NCI-H2081 (cell line): ENCODE data around the gene PLEKHA7.
A peak's percentile ranks its signal among the peaks of the same experiment; 100 is the strongest.

Experiments
- DNase-seq, 2 experiments: peaks; one replicate each; lab custom pipeline; 2025; lab: John Stamatoyannopoulos, UW

Gene PLEKHA7

DNA sequence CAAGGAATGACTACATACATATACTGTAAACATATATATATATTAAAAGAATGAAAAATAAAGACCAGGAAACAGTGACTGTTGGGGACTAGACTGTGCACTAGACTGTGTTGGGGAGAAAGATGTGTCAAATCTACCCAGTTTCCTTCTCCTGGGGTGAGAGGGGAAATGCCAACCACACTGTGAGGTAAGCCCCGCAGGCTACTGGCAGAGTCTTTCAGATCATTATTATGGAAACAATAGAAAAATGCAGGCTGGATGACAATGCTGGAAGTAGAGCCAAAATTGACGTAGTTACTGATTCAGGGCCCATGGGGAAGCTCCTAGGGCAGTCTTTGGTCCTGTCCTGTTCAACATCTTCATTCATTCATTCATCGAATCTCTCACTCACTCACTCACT lies 174.4 kb downstream of the PLEKHA7 start:
- no peak for DNase-seq

DNA sequence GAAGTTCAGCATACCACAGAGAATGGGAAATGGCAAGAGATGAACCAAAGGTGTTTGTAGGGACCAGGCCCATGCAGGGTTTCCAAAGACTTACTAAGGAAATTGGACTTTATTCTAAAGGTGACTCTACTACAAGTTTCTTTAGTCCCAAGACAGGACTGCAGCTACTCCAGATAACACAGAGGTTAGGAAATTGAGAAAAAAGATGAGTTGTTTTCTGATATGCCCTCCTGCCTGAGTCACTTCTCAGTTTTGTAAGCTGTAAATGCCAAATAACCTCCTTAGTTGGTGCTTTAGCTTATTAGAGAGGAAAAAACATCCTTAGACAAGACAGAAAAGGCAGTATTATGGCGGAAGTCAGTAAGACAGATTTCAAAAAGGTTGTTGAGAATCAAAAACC lies 179.8 kb downstream of the PLEKHA7 start:
- no peak for DNase-seq

DNA sequence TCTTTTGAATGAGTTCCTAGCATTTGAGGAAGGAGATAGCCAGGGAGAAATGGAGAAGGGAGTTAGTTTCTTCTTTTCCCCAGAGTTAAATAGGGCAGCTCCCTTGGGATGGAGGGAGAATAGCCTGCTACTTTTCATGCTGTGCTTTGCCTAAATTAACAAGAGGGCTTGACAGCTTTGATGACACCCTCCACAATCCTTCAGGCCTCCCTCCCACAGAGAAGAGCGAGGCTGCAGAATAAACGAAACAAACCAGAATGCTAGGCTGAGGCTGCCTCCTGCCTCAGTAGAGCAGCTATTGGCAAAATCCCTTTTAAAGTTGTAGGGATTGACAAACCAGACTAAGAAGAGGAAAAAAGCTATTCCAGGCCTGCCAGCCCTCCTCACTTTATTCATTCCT lies 181.2 kb downstream of the PLEKHA7 start:
- no peak for DNase-seq

DNA sequence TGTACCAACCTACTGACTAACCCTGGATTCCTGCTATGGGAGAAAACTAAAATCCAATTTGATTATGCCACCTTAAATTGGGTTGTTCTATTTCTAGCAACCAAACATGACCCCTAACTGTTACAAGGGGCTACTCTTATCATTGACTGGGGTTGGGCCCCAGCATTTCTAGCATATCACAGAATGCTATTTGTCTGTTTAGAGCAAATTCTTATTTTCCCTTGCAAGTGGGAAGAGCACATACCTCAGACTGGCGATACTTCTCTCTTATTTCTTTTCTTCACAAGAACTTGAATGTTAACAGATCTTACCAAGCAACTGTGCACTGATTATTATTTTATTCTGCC lies 182.0 kb downstream of the PLEKHA7 start:
- DNase-seq, result no peak

DNA sequence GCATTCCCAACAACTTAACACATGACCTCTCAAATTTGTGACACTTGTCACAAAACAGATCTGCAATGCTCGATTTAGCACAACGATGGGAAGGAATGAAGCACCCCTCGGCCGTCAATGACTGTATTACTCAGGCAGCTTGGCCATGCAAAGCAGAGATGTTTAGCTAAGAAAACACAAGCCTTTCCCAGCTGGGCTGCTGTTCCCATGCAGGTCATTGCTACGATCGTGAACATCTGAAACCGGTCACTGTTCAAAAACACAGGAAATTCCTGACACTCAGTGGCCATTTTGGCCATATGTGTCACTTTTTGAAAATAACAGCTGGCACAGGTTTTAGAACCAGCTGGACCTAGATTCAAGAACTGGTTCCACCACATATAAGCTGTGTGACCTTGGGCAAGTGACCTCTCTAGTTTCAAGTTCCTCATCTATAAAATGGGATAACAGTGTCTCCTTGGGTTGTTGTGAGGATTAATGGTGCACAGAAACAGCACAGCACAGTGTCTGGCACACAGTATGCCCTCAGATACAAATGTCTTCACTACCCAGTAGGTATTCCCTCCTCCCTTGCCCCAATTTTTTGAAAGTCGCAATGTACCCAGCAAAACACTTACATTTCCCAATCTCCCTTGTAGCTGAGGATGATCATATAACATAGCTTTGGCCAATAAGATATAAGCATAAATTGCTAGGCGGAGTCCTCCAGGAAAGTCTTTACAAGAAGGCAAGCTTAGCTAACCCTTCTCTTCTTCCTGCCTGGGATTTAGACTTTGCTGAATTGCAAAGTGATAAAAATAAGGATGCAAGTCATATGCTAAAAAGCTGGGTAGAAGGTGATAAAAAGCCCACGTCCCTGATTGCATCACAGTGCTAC lies 182.7 kb downstream of the PLEKHA7 start:
- no peak for DNase-seq

DNA sequence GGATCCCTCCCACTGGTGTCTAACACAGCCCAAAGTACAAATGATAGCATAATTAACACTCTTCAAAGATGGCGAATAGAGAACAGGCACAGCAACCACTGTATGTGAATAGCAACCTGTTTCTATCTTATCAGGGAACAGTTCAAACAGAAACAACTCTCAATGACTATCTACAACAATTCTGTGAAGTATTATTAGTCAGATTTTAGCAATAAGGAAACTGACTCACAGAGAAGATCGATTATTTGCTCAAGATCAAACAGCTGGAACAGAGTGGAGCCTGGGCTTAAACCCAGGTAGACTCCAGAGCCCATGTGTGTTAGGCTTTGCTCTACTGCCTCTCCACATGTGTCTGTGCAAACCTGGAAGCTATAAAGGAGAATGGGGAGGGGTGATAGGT lies 187.1 kb downstream of the PLEKHA7 start:
- DNase-seq, result no peak

DNA sequence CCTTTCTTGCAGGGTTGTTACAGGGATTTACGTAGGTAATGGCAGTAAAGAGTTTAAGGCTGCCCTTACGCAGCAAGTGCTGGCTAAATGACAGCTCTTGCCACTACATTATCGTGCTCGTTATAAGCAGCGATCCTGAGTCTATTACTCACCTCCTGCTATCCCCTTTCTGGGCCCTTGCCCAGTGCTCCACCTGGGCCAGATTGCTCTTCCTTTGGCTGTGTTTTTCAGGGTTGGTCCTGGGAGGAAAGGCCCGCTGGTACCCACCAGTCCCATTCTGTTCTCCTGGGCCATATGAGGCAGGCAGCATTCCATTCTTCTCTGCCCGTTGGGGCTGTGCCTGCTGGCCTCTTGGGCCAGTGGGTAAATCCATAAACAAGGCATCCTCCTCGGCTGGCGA lies 188.2 kb downstream of the PLEKHA7 start:
- no peak for DNase-seq

DNA sequence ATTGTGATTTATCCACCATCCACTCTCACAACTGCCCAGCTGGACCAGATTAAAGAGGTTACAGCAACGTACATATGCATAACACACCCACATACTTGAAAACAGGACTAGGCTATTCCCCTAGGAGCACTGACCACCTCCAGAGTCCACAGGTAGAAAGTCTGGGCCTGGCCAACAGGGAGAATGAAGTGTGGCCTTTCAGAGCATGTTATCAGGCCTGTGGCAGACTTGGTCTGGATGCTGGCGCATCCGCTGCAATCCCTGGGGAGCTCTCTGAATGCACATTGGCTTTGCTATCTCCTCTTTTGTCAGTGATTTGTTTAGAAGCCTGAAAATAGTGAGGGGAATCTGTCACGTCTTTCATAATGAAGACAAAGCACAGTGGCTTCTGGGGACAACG lies 189.1 kb downstream of the PLEKHA7 start:
- no peak for DNase-seq

DNA sequence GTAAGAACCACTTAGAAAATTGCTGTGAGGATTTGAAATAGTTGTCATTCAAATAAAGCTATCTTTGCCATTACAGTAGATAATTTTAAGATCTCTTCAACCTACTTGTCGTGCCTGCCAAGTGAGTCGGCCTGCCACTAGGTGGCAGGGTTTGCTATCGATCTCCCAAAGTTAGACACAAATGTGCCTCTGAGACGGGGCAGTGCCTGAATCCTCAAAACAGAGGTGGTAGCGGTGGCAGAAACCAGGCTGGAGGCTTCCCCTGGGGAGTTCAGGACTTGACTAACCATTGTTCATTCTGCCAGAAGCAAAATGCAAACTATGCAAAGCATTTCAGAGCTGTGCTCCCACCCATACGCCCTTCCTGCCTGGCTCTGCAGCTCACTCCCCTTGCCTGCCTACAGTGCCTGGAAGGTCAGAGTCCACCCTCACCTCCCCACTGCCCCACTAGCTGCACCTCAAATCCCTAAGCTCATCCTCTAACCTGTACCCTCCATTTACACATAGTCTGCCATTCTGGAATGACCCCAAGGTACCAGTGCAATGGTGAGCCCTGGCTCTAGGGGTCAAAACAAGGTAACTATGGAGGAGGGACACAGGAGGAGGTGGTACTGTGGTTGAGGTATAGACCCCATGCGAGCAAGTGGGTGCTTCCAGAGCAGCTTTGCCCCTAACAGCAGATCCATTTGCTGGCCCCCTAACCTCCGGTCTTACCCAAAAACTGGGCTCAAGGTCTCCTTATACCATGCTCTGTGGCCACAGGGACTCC lies 193.7 kb downstream of the PLEKHA7 start:
- DNase-seq, result peak; percentile 64 to 83

DNA sequence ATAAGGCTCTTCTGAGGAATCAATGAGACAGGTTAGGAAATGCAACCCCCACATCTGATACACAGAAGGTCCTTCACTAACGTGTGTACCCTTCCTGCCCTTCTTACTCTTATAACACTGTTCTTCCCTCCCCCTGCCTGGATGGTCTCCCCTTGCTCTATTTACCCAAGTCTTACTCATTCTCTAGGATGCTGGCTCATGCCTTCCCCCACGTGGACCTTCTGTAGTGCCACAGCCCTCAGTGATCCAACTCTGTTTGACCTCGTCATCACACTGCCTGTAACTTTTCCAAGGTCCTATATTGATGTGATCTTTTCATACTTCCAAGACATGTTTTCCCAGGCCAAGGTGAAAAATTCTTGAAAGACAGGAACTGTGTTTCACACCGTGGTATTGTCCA lies 195.9 kb downstream of the PLEKHA7 start:
- no peak for DNase-seq

DNA sequence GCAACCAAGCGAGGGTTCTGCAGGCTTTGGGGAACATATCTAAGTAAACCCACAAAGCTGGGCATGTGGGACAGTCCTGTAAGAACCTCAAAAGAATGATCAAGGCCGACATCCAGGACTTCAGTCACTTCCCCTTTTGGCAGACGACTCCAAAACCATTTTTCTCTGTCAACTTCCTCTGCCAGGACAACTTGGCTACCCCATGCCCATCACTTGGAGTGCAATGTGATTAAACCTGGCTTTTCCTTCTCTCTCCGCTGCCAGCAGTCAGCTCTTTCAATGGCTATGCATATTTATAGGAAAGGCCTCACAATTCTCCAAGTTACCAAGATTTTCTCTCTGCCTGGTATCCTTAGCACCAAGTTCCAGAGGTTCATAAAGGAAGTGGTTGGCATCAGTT lies 196.9 kb downstream of the PLEKHA7 start:
- DNase-seq, result no peak

DNA sequence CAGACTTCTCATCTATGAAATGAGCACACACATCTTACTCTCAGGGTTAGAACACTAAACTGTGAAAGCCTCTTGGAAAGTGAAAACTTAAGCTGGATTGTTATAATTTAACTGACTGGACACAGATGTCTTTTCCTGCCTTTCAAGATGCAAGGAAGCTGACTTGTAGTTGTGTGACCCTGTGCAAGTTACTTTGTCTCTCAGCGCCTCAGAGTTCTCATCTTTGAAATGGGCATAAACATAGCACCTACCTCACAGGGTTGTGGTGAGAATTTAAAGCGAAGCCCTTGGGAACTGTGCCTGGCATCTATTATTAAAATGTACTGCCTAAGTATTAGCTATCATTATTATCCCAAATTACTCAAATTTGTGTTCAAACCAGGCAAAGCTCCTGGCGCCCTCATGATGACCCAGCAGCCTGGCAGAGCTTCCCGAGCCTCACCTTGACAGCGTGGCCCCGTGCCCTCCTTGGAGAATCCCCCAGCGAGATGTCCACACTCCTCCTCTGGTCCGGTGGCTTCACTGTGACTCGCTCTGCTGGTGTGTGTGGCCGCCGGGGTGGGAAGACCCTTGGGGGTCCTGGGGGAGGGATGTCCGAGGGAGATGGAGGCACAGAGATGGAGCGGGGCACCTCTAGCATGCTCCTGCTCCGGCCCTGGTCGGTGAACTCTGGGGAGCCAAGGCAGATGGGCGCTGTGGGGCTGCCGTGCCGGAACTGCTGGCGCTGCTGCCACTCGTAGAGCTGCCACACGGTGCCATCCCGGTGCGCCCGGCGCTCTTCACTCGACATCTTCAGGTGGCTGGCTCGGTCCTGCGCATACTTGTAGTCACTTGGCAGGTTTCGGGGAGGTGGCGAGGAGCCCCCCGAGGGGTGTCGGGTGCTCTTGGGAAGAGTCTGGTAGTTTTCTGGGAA lies 197.6 kb downstream of the PLEKHA7 start:
- DNase-seq, result no peak

DNA sequence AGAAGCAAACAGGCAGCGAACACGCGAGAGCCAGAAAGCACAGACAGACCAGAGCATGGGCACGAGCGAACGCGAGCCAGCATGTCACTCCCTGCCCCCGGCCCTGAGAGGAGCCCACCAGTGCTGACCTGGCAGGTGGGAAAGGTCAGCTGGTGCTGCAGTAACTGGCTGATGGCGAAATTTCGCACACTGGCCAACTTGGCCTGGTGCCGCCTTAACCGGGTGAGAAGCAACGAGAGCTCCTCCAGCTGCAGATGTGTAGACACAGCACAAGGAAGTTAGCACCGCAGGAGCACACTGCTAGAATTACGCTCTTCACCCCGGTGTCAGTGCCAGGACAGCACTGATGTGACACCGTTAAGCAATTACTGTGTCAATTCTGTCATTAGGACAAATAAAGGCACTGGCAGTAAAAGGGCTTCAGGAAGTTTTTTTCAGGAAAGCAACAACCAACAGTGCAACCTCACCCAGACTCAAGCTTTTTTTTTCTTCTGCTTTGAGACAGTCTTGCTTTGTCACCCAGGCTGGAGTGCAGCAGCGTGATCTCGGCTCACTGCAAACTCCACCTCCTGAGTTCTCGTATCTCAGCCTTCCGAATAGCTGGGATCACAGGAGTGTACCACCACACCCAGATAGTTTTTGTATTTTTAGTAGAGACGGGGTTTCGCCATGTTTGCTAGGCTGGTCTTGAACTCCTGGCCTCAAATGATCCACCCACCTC lies 199.0 kb downstream of the PLEKHA7 start:
- DNase-seq, result peak; percentile 44 to 90

DNA sequence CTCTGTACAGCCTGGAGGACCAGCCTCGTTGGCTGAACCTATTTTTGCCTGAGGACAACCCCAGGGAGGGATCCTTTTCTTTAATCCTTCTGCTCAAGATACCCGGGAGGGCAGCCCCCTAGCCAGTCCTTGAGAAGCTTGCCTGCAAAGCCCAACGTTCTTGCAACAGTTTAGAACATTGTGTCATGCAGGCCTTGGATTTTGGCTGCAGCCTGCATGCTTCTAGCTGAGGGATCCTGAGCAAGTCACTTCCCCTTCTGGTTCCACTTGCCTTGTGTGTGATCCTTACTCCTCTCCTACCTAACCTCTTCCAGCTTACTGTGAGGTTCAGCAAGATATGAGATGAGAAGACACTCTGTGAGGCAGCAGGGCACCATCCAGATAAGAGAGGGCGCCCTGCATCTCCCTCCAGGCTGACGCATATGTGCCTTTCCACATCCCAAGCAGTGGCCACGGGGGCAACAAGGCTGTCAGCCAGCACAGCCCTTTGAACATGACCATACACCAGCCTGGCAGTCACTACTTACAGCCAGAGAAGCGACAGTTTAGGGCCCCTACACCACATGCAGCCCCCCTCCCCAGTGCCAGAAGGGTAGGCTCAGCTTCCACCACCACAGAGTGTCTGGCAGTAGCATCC lies 199.7 kb downstream of the PLEKHA7 start:
- DNase-seq, result no peak

DNA sequence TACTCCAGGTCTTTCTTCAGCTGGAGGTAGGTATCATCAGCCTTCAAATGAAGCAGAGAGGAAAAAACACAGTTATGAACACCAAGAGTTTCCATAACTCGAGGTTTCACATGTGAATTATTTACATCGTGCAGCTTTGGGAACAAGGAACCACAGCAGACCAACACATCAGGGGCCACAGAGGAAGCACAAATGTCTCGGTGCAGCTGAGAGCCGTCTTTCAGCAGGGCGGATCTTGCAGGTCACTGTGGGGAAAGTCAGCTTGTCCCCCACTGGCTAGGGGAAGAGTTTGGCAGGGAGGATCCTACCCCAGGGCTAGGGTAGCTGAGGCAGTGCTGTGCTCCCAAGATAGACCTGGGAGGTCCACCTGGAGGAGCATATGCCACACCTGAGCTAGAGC lies 201.1 kb downstream of the PLEKHA7 start:
- DNase-seq, result no peak

DNA sequence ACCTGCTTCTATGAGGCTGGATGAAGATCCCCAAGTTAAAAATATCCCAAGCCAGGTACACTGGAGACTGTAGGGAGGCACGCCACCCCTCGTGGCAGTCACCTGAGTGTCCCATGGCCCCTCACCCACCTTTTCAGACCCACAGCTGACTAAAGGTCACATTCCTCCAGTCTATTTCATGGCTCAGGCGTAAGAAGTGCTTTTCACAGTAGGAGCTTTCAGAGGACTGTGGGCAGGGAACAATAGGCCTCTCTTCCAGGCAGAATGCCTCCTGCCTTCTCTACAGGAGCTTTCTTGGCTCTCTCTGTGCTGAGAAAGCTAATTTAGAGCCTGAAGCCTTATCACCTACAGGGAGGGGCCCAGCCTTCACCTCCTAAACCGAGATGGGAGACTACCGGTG lies 201.9 kb downstream of the PLEKHA7 start:
- DNase-seq, result no peak

DNA sequence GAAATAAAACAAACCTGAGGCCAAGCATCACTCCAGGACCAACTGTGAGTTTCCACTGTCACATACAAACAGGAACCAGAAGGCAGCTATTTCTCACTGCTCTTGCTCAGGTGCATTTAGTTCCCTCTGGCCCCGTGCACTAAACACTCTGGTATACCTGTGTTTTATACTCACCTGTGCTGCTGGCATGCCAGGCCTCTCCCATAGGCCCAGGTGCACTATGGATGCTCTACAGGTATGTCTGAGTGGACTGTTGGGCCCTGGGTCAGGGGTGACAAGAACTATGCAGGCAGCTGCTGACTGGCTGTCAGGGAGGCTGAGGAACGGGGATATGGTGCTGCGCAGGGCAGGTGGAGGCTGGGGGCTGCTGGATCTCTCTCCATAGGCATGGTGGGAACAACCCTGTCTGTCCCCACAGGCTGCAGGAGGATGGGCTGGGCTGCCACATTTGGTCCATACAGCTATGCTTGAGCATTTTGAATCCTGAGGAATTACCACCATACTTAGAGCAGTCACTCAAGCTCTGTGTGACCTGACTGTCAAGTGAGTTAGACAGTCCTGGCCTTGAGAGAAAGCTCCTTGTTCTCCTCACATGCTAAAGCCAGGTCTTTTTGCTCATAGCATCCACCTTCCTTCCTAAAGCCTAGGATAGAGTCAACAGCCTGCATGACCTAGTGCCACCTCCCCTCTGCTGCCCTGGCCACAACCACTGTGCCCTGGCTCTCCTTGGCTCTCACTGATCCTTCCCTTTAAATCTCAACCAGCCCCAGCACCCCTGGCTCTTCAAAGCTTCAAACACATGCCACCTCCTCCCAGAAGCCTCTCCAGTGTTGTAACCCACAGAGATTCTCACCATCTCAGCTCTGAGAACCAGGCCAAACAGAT lies 202.8 kb downstream of the PLEKHA7 start:
- DNase-seq, result no peak

DNA sequence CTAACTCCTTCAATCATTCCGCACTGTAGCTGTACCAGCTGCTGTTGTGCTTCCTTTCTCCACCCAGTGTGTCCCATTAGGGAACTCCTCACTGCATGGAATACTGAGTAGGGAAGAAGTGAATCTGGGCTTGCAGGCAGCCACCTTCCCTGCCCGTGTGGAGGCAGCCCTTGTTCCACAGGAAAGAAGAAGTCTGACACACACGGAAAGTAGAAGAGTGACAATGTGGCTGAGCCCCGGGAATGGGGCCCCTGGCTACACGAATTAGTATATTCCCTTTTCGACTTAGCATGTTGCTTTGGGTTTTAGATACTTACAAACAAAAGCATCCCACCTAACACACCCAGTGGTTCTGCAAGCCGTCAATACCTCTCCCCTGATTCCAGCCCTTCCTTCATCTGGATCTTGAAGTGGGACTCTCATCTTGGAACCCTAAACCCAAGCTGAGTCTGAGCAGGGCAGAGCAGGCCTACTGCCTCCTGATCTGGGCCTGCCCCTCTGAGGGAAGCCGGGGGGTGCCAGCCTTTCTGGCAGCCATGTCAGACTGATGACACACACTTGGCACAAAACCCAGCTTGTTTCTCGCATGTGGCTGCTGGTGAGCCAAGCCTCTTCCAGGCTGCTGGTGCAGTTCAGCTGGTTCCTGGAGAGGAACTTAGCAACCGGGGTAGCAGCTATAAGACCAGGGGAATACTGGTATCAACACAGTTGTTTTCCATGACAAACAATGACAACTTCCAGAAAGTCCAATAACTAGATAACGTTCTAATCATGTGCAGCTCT lies 204.1 kb downstream of the PLEKHA7 start:
- peak in 1 of 2 experiments; percentile 17 for DNase-seq

DNA sequence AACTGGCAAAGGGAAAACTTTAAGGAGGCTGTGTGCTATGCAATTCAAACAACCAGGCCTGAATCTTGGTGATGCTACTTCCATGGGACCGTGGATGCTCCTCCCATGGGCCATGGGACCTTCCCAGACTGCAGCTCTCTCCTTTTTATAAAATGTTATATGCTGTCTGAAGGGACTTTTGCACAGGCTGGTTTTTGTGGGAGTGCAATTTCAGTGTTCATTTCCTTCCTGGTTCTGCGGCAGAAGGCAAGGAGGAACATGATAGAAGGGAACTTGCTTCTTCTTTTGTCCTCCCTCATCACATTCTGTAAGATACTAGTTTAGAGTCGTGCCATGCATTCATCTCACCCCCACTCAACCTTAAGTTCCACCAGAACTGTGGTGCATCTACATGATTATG lies 206.9 kb downstream of the PLEKHA7 start:
- no peak for DNase-seq
